Activated CD4-positive, alpha-beta T cell treated with anti-CD3 and anti-CD28 coated beads, Interleukin-2, amount 10 ng/mL, durations not matched to agents 7 days and 5 days (primary cell): Measurements from ENCODE around the gene DEPP1. TPM values are rescaled to one million over a fixed set of nuclear protein-coding genes. Genes with fewer than 3 reads are reported as not detected.

Source experiments
- CTCF ChIA-PET: fragments of 350-600 bp; sonication (Branson Sonifier 250); formaldehyde crosslinking; loops from one replicate; lab custom pipeline; 2021; ENCODE audit warnings: antibody characterized with exemption; lab: Charles Lee
- POLR2A ChIA-PET: fragments of 350-600 bp; sonication (Branson Sonifier 250); formaldehyde crosslinking; loops from one replicate; lab custom pipeline; 2021; ENCODE audit warnings: antibody characterized with exemption; lab: Charles Lee
- DNase-seq: peaks from one replicate; pipeline ENCODE4 v3.0.0-alpha.2; 2020
- H3K27ac Mint-ChIP-seq: one replicate; pipeline ENCODE4 v1.8.0; 2021; ENCODE audit warnings: mild to moderate bottlenecking, moderate library complexity, mixed read lengths
- H3K27me3 Mint-ChIP-seq: one replicate; pipeline ENCODE4 v1.8.0; 2021; ENCODE audit warnings: mixed read lengths
- H3K36me3 Mint-ChIP-seq: one replicate; pipeline ENCODE4 v1.8.0; 2021; ENCODE audit warnings: low read depth, mixed read lengths
- H3K4me1 Mint-ChIP-seq: one replicate; pipeline ENCODE4 v1.8.0; 2021; ENCODE audit warnings: mixed read lengths
- H3K4me3 Mint-ChIP-seq: one replicate; pipeline ENCODE4 v1.8.0; 2021; ENCODE audit warnings: mild to moderate bottlenecking, moderate library complexity, mixed read lengths
- H3K9me3 Mint-ChIP-seq: one replicate; pipeline ENCODE4 v1.8.0; 2021; ENCODE audit warnings: mixed read lengths
- total RNA-seq, 2 experiments: library from RNA; stranded (reverse); gene quantifications; one replicate each; pipeline ENCODE4 v1.2.3, GENCODE V29; 2021

The DEPP1 gene
- total RNA-seq, 2 experiments from 2014 or later = 0.22 to 0.33 TPM

- Mint-ChIP-seq H3K27me3 (no peaks in the 10 kb centered on the region), H3K9me3 (no peaks in the 10 kb centered on the region), H3K4me1 (peaks cover 8% of the 10 kb centered on the region), H3K36me3 (no peaks in the 10 kb centered on the region), H3K4me3 (no peak overlapping the region), H3K27ac (no peak overlapping the region)
- ChIA-PET POLR2A (no interaction called here), CTCF (no interaction called here)
- no peak for DNase-seq
Observed at GRCh38 chr10:44934416-44935200, 44.0 kb downstream of the DEPP1 start.

GRCh38 chr10:44933451-44934321, 44.9 kb downstream of the DEPP1 start:
- peaks cover 8% of the 10 kb centered on the region for H3K4me1 Mint-ChIP-seq
- no peaks in the 10 kb centered on the region for H3K9me3 Mint-ChIP-seq
- DNase-seq = no peak
- H3K27ac Mint-ChIP-seq = no peak overlapping the region
- no peaks in the 10 kb centered on the region for H3K27me3 Mint-ChIP-seq
- POLR2A ChIA-PET = interaction anchor here (1.2 kb wide), 1 partner anchor 68 kb away, joined by 3 read pairs; no protein-coding TSS in a partner anchor
- CTCF ChIA-PET = interaction anchor here (0.7 to 2.9 kb wide), 16 partner anchors 9 to 70 kb away, joined by 3 to 17 read pairs (median 4); partner anchors contain the start of gene DEPP1
- no peaks in the 10 kb centered on the region for H3K36me3 Mint-ChIP-seq
- H3K4me3 Mint-ChIP-seq = no peak overlapping the region

GRCh38 chr10:44932517-44933450, 45.8 kb downstream of the DEPP1 start:
- H3K27ac Mint-ChIP-seq = no peak overlapping the region
- POLR2A ChIA-PET = interaction anchor here (1.2 kb wide), 1 partner anchor 69 kb away, joined by 3 read pairs; no protein-coding TSS in a partner anchor
- CTCF ChIA-PET = interaction anchor here (0.6 to 2.9 kb wide), 17 partner anchors 8 to 71 kb away, joined by 3 to 17 read pairs (median 3); partner anchors contain the start of gene DEPP1

GRCh38 chr10:44931621-44932516, 46.7 kb downstream of the DEPP1 start:
- H3K4me1 Mint-ChIP-seq = peaks cover 8% of the 10 kb centered on the region
- CTCF ChIA-PET = interaction anchor here (0.6 to 2.9 kb wide), 16 partner anchors 7 to 617 kb away, joined by 3 to 17 read pairs (median 4); partner anchors contain the start of gene DEPP1
- H3K9me3 Mint-ChIP-seq = no peaks in the 10 kb centered on the region
- no peaks in the 10 kb centered on the region for H3K36me3 Mint-ChIP-seq
- H3K27me3 Mint-ChIP-seq = no peaks in the 10 kb centered on the region
- H3K4me3 Mint-ChIP-seq = no peak overlapping the region
- DNase-seq = no peak
- H3K27ac Mint-ChIP-seq = no peak overlapping the region
- POLR2A ChIA-PET = interaction anchor here (1.2 kb wide), 1 partner anchor 70 kb away, joined by 3 read pairs; no protein-coding TSS in a partner anchor

More at GRCh38 chr10:44932517-44933450, 45.8 kb downstream of the DEPP1 start:
- Mint-ChIP-seq H3K4me1 (peaks cover 8% of the 10 kb centered on the region), H3K27me3 (no peaks in the 10 kb centered on the region), H3K36me3 (no peaks in the 10 kb centered on the region), H3K9me3 (no peaks in the 10 kb centered on the region), H3K4me3 (no peak overlapping the region)
- peak; percentile 84 for DNase-seq

GRCh38 chr10:44930904-44931620, 47.5 kb downstream of the DEPP1 start:
- peaks cover 6% of the 10 kb centered on the region for H3K4me1 Mint-ChIP-seq
- POLR2A ChIA-PET = no interaction called here
- H3K36me3 Mint-ChIP-seq = no peaks in the 10 kb centered on the region

GRCh38 chr10:44929356-44930255, 49.0 kb downstream of the DEPP1 start:
- Mint-ChIP-seq H3K9me3 (no peaks in the 10 kb centered on the region), H3K4me1 (no peaks in the 10 kb centered on the region), H3K36me3 (no peaks in the 10 kb centered on the region), H3K4me3 (no peak overlapping the region), H3K27me3 (no peaks in the 10 kb centered on the region), H3K27ac (no peak overlapping the region)
- ChIA-PET POLR2A (no interaction called here), CTCF (interaction anchor here (0.5 to 1.2 kb wide), 2 partner anchors 17 to 1335 kb away, joined by 3 to 4 read pairs; no protein-coding TSS in a partner anchor)
- no peak for DNase-seq

More at GRCh38 chr10:44930904-44931620, 47.5 kb downstream of the DEPP1 start:
- no peaks in the 10 kb centered on the region for H3K27me3 Mint-ChIP-seq
- CTCF ChIA-PET = interaction anchor here (0.6 to 2.9 kb wide), 5 partner anchors 10 to 617 kb away, joined by 3 to 17 read pairs (median 4); no protein-coding TSS in a partner anchor
- no peak overlapping the region for H3K4me3 Mint-ChIP-seq
- H3K9me3 Mint-ChIP-seq = no peaks in the 10 kb centered on the region
- DNase-seq = no peak
- H3K27ac Mint-ChIP-seq = no peak overlapping the region

GRCh38 chr10:44928462-44928861, 50.1 kb downstream of the DEPP1 start:
- Mint-ChIP-seq H3K4me1 (no peaks in the 10 kb centered on the region), H3K9me3 (no peaks in the 10 kb centered on the region), H3K36me3 (no peaks in the 10 kb centered on the region), H3K27me3 (no peaks in the 10 kb centered on the region), H3K4me3 (no peak overlapping the region), H3K27ac (no peak overlapping the region)
- no peak for DNase-seq
- ChIA-PET CTCF (interaction anchor here (0.6 to 1.2 kb wide), 2 partner anchors 16 to 636 kb away, joined by 3 read pairs; no protein-coding TSS in a partner anchor), POLR2A (no interaction called here)

- Mint-ChIP-seq H3K36me3 (no peaks in the 10 kb centered on the region), H3K27me3 (no peaks in the 10 kb centered on the region), H3K9me3 (no peaks in the 10 kb centered on the region), H3K27ac (no peak overlapping the region), H3K4me1 (no peaks in the 10 kb centered on the region), H3K4me3 (no peak overlapping the region)
- POLR2A ChIA-PET = no interaction called here
- no peak for DNase-seq
- CTCF ChIA-PET = interaction anchor here (1.3 kb wide), 1 partner anchor 8 kb away, joined by 3 read pairs; no protein-coding TSS in a partner anchor
Observed at GRCh38 chr10:44927352-44927751, 51.3 kb downstream of the DEPP1 start.

GRCh38 chr10:44926751-44927351, 51.8 kb downstream of the DEPP1 start:
- Mint-ChIP-seq H3K27ac (no peak overlapping the region), H3K27me3 (no peaks in the 10 kb centered on the region), H3K4me1 (no peaks in the 10 kb centered on the region), H3K9me3 (no peaks in the 10 kb centered on the region), H3K36me3 (no peaks in the 10 kb centered on the region), H3K4me3 (no peak overlapping the region)
- POLR2A ChIA-PET = no interaction called here
- no peak for DNase-seq
- CTCF ChIA-PET = interaction anchor here (1.3 kb wide), 1 partner anchor 9 kb away, joined by 3 read pairs; no protein-coding TSS in a partner anchor
